ENCODE results near the gene MRGPRX4. TPM values are rescaled to one million over a fixed set of nuclear protein-coding genes. Genes with fewer than 3 reads are reported as not detected.

MRGPRX4 gene
- total and polyA plus RNA-seq, 9 donors: not detected

- Histone ChIP-seq H3K27me3 (ENCODE audit: control insufficient read depth, insufficient read depth, low read length) (peaks cover 15% of the 10 kb centered on the region), H3K36me3 (ENCODE audit: control insufficient read depth, insufficient read depth, low read length) (no peaks in the 10 kb centered on the region), H3K9me3 (replicated peaks; ENCODE audit: control insufficient read depth, low read depth, low read length) (no peaks in the 10 kb centered on the region), H3K27ac (ENCODE audit: low read length) (no peak overlapping the region), H3K4me1 (ENCODE audit: control insufficient read depth, insufficient read depth, low read length) (no peaks in the 10 kb centered on the region), H3K4me3 (ENCODE audit: low read length) (no peak overlapping the region)
- DNase-seq: no peak
- 73% methylated on average over 3 of the region's 3 CpGs for WGBS (ENCODE audit: insufficient coverage)
Observed at GRCh38 chr11:18204220-18204619, 31.6 kb downstream of the MRGPRX4 start.

GRCh38 chr11:18204771-18205170 is 32.1 kb downstream of the MRGPRX4 start:
- H3K36me3 ChIP-seq (ENCODE audit: control insufficient read depth, insufficient read depth, low read length): no peaks in the 10 kb centered on the region

GRCh38 chr11:18209058-18209457 is 36.4 kb downstream of the MRGPRX4 start:
- no peak overlapping the region for H3K4me3 ChIP-seq (ENCODE audit: low read length)
- H3K27ac ChIP-seq (ENCODE audit: low read length): no peak overlapping the region
- DNase-seq: no peak
- H3K4me1 ChIP-seq (ENCODE audit: control insufficient read depth, insufficient read depth, low read length): no peaks in the 10 kb centered on the region
- H3K27me3 ChIP-seq (ENCODE audit: control insufficient read depth, insufficient read depth, low read length): peaks cover 22% of the 10 kb centered on the region
- no peaks in the 10 kb centered on the region for H3K9me3 ChIP-seq (replicated peaks; ENCODE audit: control insufficient read depth, low read depth, low read length)
- no peaks in the 10 kb centered on the region for H3K36me3 ChIP-seq (ENCODE audit: control insufficient read depth, insufficient read depth, low read length)
- WGBS (ENCODE audit: insufficient coverage): 11% methylated on average over 28 of the region's 33 CpGs

More at GRCh38 chr11:18204771-18205170, 32.1 kb downstream of the MRGPRX4 start:
- Histone ChIP-seq H3K4me1 (ENCODE audit: control insufficient read depth, insufficient read depth, low read length) (no peaks in the 10 kb centered on the region), H3K27me3 (ENCODE audit: control insufficient read depth, insufficient read depth, low read length) (peaks cover 19% of the 10 kb centered on the region), H3K9me3 (replicated peaks; ENCODE audit: control insufficient read depth, low read depth, low read length) (no peaks in the 10 kb centered on the region), H3K27ac (ENCODE audit: low read length) (no peak overlapping the region), H3K4me3 (ENCODE audit: low read length) (no peak overlapping the region)
- no peak for DNase-seq

GRCh38 chr11:18221274-18221876 is 48.7 kb downstream of the MRGPRX4 start:
- no peak for DNase-seq
- WGBS (ENCODE audit: insufficient coverage): 87% methylated on average over 3 of the region's 5 CpGs
- no peaks in the 10 kb centered on the region for H3K36me3 ChIP-seq (ENCODE audit: control insufficient read depth, insufficient read depth, low read length)

GRCh38 chr11:18222814-18223421 is 50.3 kb downstream of the MRGPRX4 start:
- Histone ChIP-seq H3K36me3 (ENCODE audit: control insufficient read depth, insufficient read depth, low read length) (no peaks in the 10 kb centered on the region), H3K4me3 (ENCODE audit: low read length) (no peak overlapping the region), H3K27me3 (ENCODE audit: control insufficient read depth, insufficient read depth, low read length) (no peaks in the 10 kb centered on the region), H3K9me3 (replicated peaks; ENCODE audit: control insufficient read depth, low read depth, low read length) (no peaks in the 10 kb centered on the region), H3K27ac (ENCODE audit: low read length) (no peak overlapping the region), H3K4me1 (ENCODE audit: control insufficient read depth, insufficient read depth, low read length) (no peaks in the 10 kb centered on the region)
- no peak for DNase-seq
- WGBS (ENCODE audit: insufficient coverage): 100% methylated on average over 1 of the region's 3 CpGs

More at GRCh38 chr11:18221274-18221876, 48.7 kb downstream of the MRGPRX4 start:
- Histone ChIP-seq H3K4me3 (ENCODE audit: low read length) (no peak overlapping the region), H3K27ac (ENCODE audit: low read length) (no peak overlapping the region), H3K27me3 (ENCODE audit: control insufficient read depth, insufficient read depth, low read length) (no peaks in the 10 kb centered on the region), H3K4me1 (ENCODE audit: control insufficient read depth, insufficient read depth, low read length) (no peaks in the 10 kb centered on the region), H3K9me3 (replicated peaks; ENCODE audit: control insufficient read depth, low read depth, low read length) (no peaks in the 10 kb centered on the region)

Other genes with a start within 250 kb of the MRGPRX4 start
- 15.7 TPM for gene SERGEF, start 159.8 kb upstream of the MRGPRX4 start, total RNA-seq
- 10 to 100 TPM in 7 of 8 donors, 1 to 10 TPM in 1; 8.8 to 13.8 (median 11.9) TPM for gene SERGEF, start 159.8 kb upstream of the MRGPRX4 start, polyA plus RNA-seq (ENCODE audit: insufficient read depth in 1 of 8, insufficient read length in 8 of 8, low replicate concordance in 1 of 8)
- 0.13 TPM for gene TPH1, start 126.6 kb upstream of the MRGPRX4 start, total RNA-seq
- 1 to 10 TPM in 1 of 8 donors, under 1 TPM in 7; 0.06 to 1.0 (median 0.34) TPM for gene TPH1, start 126.6 kb upstream of the MRGPRX4 start, polyA plus RNA-seq (ENCODE audit: insufficient read depth in 1 of 8, insufficient read length in 8 of 8, low replicate concordance in 1 of 8)
- gene SAAL1, start 66.8 kb upstream of the MRGPRX4 start, total RNA-seq: 10.3 TPM
- gene SAAL1, start 66.8 kb upstream of the MRGPRX4 start, polyA plus RNA-seq (ENCODE audit: insufficient read depth in 1 of 8, insufficient read length in 8 of 8, low replicate concordance in 1 of 8): 10 to 100 TPM; 12.4 to 18.8 (median 15.0) TPM
- gene MRGPRX3, start 40.3 kb upstream of the MRGPRX4 start, total RNA-seq: not detected
- gene MRGPRX3, start 40.3 kb upstream of the MRGPRX4 start, polyA plus RNA-seq (ENCODE audit: insufficient read depth in 1 of 8, insufficient read length in 8 of 8, low replicate concordance in 1 of 8): not detected
- not detected for gene SAA4, start 64.0 kb downstream of the MRGPRX4 start, total RNA-seq
- under 1 TPM in 1 of 8 donors, not detected in 7; 0.25 TPM for gene SAA4, start 64.0 kb downstream of the MRGPRX4 start, polyA plus RNA-seq (ENCODE audit: insufficient read depth in 1 of 8, insufficient read length in 8 of 8, low replicate concordance in 1 of 8)
- gene SAA2, start 75.8 kb downstream of the MRGPRX4 start, total RNA-seq: not detected
- not detected for gene SAA2, start 75.8 kb downstream of the MRGPRX4 start, polyA plus RNA-seq (ENCODE audit: insufficient read depth in 1 of 8, insufficient read length in 8 of 8, low replicate concordance in 1 of 8)
- not detected for gene SAA1, start 93.4 kb downstream of the MRGPRX4 start, total RNA-seq
- not detected for gene SAA1, start 93.4 kb downstream of the MRGPRX4 start, polyA plus RNA-seq (ENCODE audit: insufficient read depth in 1 of 8, insufficient read length in 8 of 8, low replicate concordance in 1 of 8)
- gene HPS5, start 149.3 kb downstream of the MRGPRX4 start, total RNA-seq: 19.2 TPM
- 10 to 100 TPM in 7 of 8 donors, 1 to 10 TPM in 1; 10.0 to 14.6 (median 11.3) TPM for gene HPS5, start 149.3 kb downstream of the MRGPRX4 start, polyA plus RNA-seq (ENCODE audit: insufficient read depth in 1 of 8, insufficient read length in 8 of 8, low replicate concordance in 1 of 8)
- gene GTF2H1, start 149.7 kb downstream of the MRGPRX4 start, total RNA-seq: 39.9 TPM
- 10 to 100 TPM; 30.0 to 39.4 (median 32.9) TPM for gene GTF2H1, start 149.7 kb downstream of the MRGPRX4 start, polyA plus RNA-seq (ENCODE audit: insufficient read depth in 1 of 8, insufficient read length in 8 of 8, low replicate concordance in 1 of 8)
- 395 TPM for gene LDHA, start 221.7 kb downstream of the MRGPRX4 start, total RNA-seq
- 100 to 1,000 TPM; 482 to 607 (median 533) TPM for gene LDHA, start 221.7 kb downstream of the MRGPRX4 start, polyA plus RNA-seq (ENCODE audit: insufficient read depth in 1 of 8, insufficient read length in 8 of 8, low replicate concordance in 1 of 8)
- gene LDHC, start 239.5 kb downstream of the MRGPRX4 start, total RNA-seq: not detected
- 1 to 10 TPM in 2 of 8 donors, under 1 TPM in 1, not detected in 5; 0.23 to 1.3 (median 1.1) TPM for gene LDHC, start 239.5 kb downstream of the MRGPRX4 start, polyA plus RNA-seq (ENCODE audit: insufficient read depth in 1 of 8, insufficient read length in 8 of 8, low replicate concordance in 1 of 8)

All from muscle of leg (tissue), 11 donors.